ENCODE data around the gene UBE2V1.

DNA sequence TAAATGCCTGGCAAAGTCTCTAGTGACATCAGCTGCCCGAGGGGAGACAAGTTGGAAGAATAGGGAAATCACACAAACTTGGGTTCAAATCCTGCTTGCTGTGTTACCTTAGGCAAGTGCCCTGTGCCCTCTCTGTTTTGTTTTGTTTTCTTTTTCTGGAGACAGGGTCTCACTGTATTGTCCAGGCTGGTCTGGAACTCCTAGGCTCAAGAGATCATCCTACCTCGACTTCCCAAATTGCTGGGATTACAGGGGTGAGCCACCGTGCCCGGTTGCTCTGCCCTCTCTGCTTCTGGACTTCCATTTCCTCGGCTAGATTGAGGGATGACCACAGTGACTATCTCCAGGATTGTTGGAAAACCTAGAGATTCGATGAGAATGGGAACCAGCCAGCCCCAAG is 74.8 kb downstream of the UBE2V1 start:
- no peak for TF ChIP-seq CTCF (CRISPR knock-in tag; IDR thresholded peaks at IDR 0.05)
- no peak for TF ChIP-seq ZFP82 (CRISPR knock-in tag; IDR thresholded peaks at IDR 0.05; ENCODE audit: borderline replicate concordance)
- no peak for TF ChIP-seq XRCC5 (optimal IDR thresholded peaks at IDR 0.05; ENCODE audit: low read length)
- TF ChIP-seq, protein P1, sequence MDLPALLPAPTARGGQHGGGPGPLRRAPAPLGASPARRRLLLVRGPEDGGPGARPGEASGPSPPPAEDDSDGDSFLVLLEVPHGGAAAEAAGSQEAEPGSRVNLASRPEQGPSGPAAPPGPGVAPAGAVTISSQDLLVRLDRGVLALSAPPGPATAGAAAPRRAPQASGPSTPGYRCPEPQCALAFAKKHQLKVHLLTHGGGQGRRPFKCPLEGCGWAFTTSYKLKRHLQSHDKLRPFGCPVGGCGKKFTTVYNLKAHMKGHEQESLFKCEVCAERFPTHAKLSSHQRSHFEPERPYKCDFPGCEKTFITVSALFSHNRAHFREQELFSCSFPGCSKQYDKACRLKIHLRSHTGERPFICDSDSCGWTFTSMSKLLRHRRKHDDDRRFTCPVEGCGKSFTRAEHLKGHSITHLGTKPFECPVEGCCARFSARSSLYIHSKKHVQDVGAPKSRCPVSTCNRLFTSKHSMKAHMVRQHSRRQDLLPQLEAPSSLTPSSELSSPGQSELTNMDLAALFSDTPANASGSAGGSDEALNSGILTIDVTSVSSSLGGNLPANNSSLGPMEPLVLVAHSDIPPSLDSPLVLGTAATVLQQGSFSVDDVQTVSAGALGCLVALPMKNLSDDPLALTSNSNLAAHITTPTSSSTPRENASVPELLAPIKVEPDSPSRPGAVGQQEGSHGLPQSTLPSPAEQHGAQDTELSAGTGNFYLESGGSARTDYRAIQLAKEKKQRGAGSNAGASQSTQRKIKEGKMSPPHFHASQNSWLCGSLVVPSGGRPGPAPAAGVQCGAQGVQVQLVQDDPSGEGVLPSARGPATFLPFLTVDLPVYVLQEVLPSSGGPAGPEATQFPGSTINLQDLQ (CRISPR knock-in tag; IDR thresholded peaks at IDR 0.05) = peak; percentile 43; the same call in 1 of the 2 replicates
- no peak for TF ChIP-seq JUND (CRISPR knock-in tag; IDR thresholded peaks at IDR 0.05)
- TF ChIP-seq POLR2G (IDR thresholded peaks at IDR 0.05; ENCODE audit: low read depth, low read length) = no peak
- TF ChIP-seq IKZF1 (IDR thresholded peaks at IDR 0.05) = no peak
- no peak for TF ChIP-seq SMC3 (IDR thresholded peaks at IDR 0.05; ENCODE audit: low read length)
- TF ChIP-seq MBNL3 (CRISPR knock-in tag; conservative IDR thresholded peaks at IDR 0.05) = no peak
- TF ChIP-seq REST (IDR thresholded peaks at IDR 0.05; ENCODE audit: borderline replicate concordance in 1 of 2, low read depth in 1 of 2, low read length in 2 of 2) = no peak
- TF ChIP-seq FOXC1 (CRISPR knock-in tag; IDR thresholded peaks at IDR 0.05; ENCODE audit: borderline replicate concordance) = no peak
- no peak for TF ChIP-seq NCOA1 (CRISPR knock-in tag; IDR thresholded peaks at IDR 0.05)
- TF ChIP-seq ZNF18 (CRISPR knock-in tag; IDR thresholded peaks at IDR 0.05; ENCODE audit: insufficient replicate concordance) = no peak
- no peak for TF ChIP-seq NRL (CRISPR knock-in tag; IDR thresholded peaks at IDR 0.05; ENCODE audit: borderline replicate concordance)
